ENCODE data around the gene GKN1.
A peak's percentile ranks its signal among the peaks of the same experiment; 100 is the strongest.

The GKN1 gene

GRCh38 chr2:69011611-69012157, 37.2 kb downstream of the GKN1 start:
- no peak for TF ChIP-seq CTCF (IDR thresholded peaks at IDR 0.05; ENCODE audit: insufficient read depth, low read depth, low read length, missing control alignments)
- no peak overlapping the region for H3K4me3 ChIP-seq (ENCODE audit: low read depth, low read length)

GRCh38 chr2:69012310-69013141, 38.1 kb downstream of the GKN1 start:
- H3K4me3 ChIP-seq (ENCODE audit: low read depth, low read length) = no peak overlapping the region; the same call in 1 of the 2 replicates
- peak; percentile 64 for TF ChIP-seq CTCF (IDR thresholded peaks at IDR 0.05; ENCODE audit: insufficient read depth, low read depth, low read length, missing control alignments)
- DNase-seq (ENCODE audit: low read depth) = peak; percentile 26

More at GRCh38 chr2:69011611-69012157, 37.2 kb downstream of the GKN1 start:
- DNase-seq (ENCODE audit: low read depth) = no peak

GRCh38 chr2:69013142-69013839, 38.9 kb downstream of the GKN1 start, which contains the start of gene ANTXR1:
Gene ANTXR1, plus strand, starts transcription at chr2:69013179. Its CDS starts 321 bp downstream, at chr2:69013500.
- TF ChIP-seq CTCF (IDR thresholded peaks at IDR 0.05; ENCODE audit: insufficient read depth, low read depth, low read length, missing control alignments) = no peak
- no peak for DNase-seq (ENCODE audit: low read depth)
- H3K4me3 ChIP-seq (ENCODE audit: low read depth, low read length) = no peak within 1 kb of the TSS; the same call in 1 of the 2 replicates

- no peak overlapping the region for H3K4me3 ChIP-seq (ENCODE audit: low read depth, low read length)
- no peak for TF ChIP-seq CTCF (IDR thresholded peaks at IDR 0.05; ENCODE audit: insufficient read depth, low read depth, low read length, missing control alignments)
- no peak for DNase-seq (ENCODE audit: low read depth)
Observed at GRCh38 chr2:69013840-69014821, 39.7 kb downstream of the GKN1 start.

- no peak overlapping the region for H3K4me3 ChIP-seq (ENCODE audit: low read depth, low read length)
- DNase-seq (ENCODE audit: low read depth) = no peak
- TF ChIP-seq CTCF (IDR thresholded peaks at IDR 0.05; ENCODE audit: insufficient read depth, low read depth, low read length, missing control alignments) = no peak
Observed at GRCh38 chr2:69017080-69017479, 42.6 kb downstream of the GKN1 start.

GRCh38 chr2:69017835-69018234, 43.4 kb downstream of the GKN1 start:
- H3K4me3 ChIP-seq (ENCODE audit: low read depth, low read length) = no peak overlapping the region
- DNase-seq (ENCODE audit: low read depth) = no peak
- TF ChIP-seq CTCF (IDR thresholded peaks at IDR 0.05; ENCODE audit: insufficient read depth, low read depth, low read length, missing control alignments) = no peak
